HepG2 (cell line): ENCODE data around the gene GALNT8. TPM values are rescaled to one million over a fixed set of nuclear protein-coding genes. Genes with fewer than 3 reads are reported as not detected.

ENCODE experiments used
- ARHGAP35 ChIP-seq: sonication (generic); formaldehyde crosslinking; IDR thresholded peaks from 2 replicates; pipeline ENCODE4 v1.9.0; 2022; ENCODE audit warnings: mild to moderate bottlenecking, inconsistent platforms, moderate library complexity, missing genetic modification reagents, borderline replicate concordance
- GABPA ChIP-seq, 2 experiments: IDR thresholded peaks; 2 replicates each; pipeline ENCODE4 v1.6.1; 2011 to 2016; ENCODE audit warnings: low read depth in 2 of 2, low read length in 1 of 2, missing biosample characterization in 1 of 2, missing genetic modification characterization in 1 of 2
- PHF21A ChIP-seq: sonication (generic); formaldehyde crosslinking; IDR thresholded peaks from 2 replicates; pipeline ENCODE4 v1.5.0; 2020; ENCODE audit warnings: mild to moderate bottlenecking, missing genetic modification reagents
- POLR2G ChIP-seq: fragments of 200-400 bp; formaldehyde crosslinking; IDR thresholded peaks from 2 replicates; pipeline ENCODE4 v1.6.1; 2018; ENCODE audit warnings: mild to moderate bottlenecking, low read depth, low read length, moderate library complexity
- REST ChIP-seq, 2 experiments: IDR thresholded peaks; 2 replicates each; pipeline ENCODE4 v1.6.1; 2011 to 2012; ENCODE audit warnings: low read length in 2 of 2, borderline replicate concordance in 1 of 2, low read depth in 1 of 2, mild to moderate bottlenecking in 1 of 2, moderate library complexity in 1 of 2
- ZFX ChIP-seq: sonication (generic); formaldehyde crosslinking; IDR thresholded peaks from 2 replicates; pipeline ENCODE4 v1.4.0; 2020; ENCODE audit warnings: mild to moderate bottlenecking, low read depth, missing genetic modification reagents, moderate library complexity
- ZNF660 ChIP-seq: sonication (generic); formaldehyde crosslinking; IDR thresholded peaks from 2 replicates; pipeline ENCODE4 v1.5.1; 2020; ENCODE audit warnings: mild to moderate bottlenecking, low read depth, missing genetic modification reagents, borderline replicate concordance
- ZNF782 ChIP-seq: sonication (generic); formaldehyde crosslinking; IDR thresholded peaks from 2 replicates; pipeline ENCODE4 v1.4.0; 2020; ENCODE audit warnings: missing genetic modification reagents, mild to moderate bottlenecking, borderline replicate concordance
- ZNF784 ChIP-seq: sonication (generic); formaldehyde crosslinking; IDR thresholded peaks from 2 replicates; pipeline ENCODE4 v1.5.1; 2020; ENCODE audit warnings: missing genetic modification reagents, mild to moderate bottlenecking, borderline replicate concordance
- ZNF841 ChIP-seq: sonication (generic); formaldehyde crosslinking; IDR thresholded peaks from 2 replicates; pipeline ENCODE4 v1.8.1; 2023; ENCODE audit warnings: missing genetic modification reagents, borderline replicate concordance
- polyA plus RNA-seq, 8 experiments: library from polyadenylated mRNA; depleted of rRNA in 3 of 8; stranded (reverse) in 7 of 8; unstranded in 1 of 8; fragments of >200 nt; fragmentation: Illumina TruSeq in 4 of 8; extraction: Trizol in 4 of 8; gene quantifications; 2 replicates each; pipeline versions ENCODE4 v1.2.1 to v1.2.3, GENCODE V29; 2011 to 2016; ENCODE audit warnings: low read depth in 4 of 8, missing spikeins in 1 of 8, mixed read lengths in 1 of 8; ENCODE audit not compliant: insufficient read depth in 1 of 8
- total RNA-seq, 5 experiments: library from RNA; depleted of rRNA; stranded (reverse); fragments of >200 nt; fragmentation: Illumina TruSeq; extraction: Trizol; gene quantifications; 2 replicates each; pipeline ENCODE4 v1.2.3, GENCODE V29; 2016; ENCODE audit warnings: low read depth in 1 of 5

GALNT8 gene
- total and polyA plus RNA-seq, 2 of the 13 experiments (the other 11 are each of a cell fraction or from before 2014, with no cell fraction given): 0.45 TPM; not detected in 1

GRCh38 chr12:4809013-4809448 is 88.8 kb downstream of the GALNT8 start (continued):
- TF ChIP-seq ZNF660 (CRISPR knock-in tag) (no peak), POLR2G (no peak), ZNF841 (CRISPR knock-in tag) (no peak), ZFX (CRISPR knock-in tag) (no peak), REST (IDR thresholded peaks at IDR 0.05; ENCODE audit: borderline replicate concordance in 1 of 2, low read depth in 1 of 2, low read length in 2 of 2) (no peak), ZNF782 (CRISPR knock-in tag) (no peak), ZNF784 (CRISPR knock-in tag) (no peak), PHF21A (CRISPR knock-in tag) (no peak), GABPA (IDR thresholded peaks at IDR 0.05; ENCODE audit: low read depth, low read length) (no peak), GABPA (CRISPR knock-in tag; IDR thresholded peaks at IDR 0.05; ENCODE audit: low read depth) (no peak), ARHGAP35 (CRISPR knock-in tag) (no peak)
